Measurements from ENCODE around the gene GID8.
"Not testable (repeated sequence)": the region's sequence is repeated elsewhere in the genome, so short reads cannot be mapped to it uniquely, and the experiment has no call there.

The GID8 gene

GRCh38 chr20:62959101-62959971, 21.4 kb downstream of the GID8 start:
- no peak for DNase-seq

- no peak for DNase-seq
Measured at GRCh38 chr20:62959998-62960436, 22.1 kb downstream of the GID8 start.

- not testable (repeated sequence) for DNase-seq
Measured at GRCh38 chr20:62960446-62961309, 22.7 kb downstream of the GID8 start.

GRCh38 chr20:62961310-62961783, 23.4 kb downstream of the GID8 start:
- DNase-seq = no peak

GRCh38 chr20:62961799-62962198, 23.9 kb downstream of the GID8 start:
- no peak for DNase-seq

GRCh38 chr20:62962221-62962879, 24.4 kb downstream of the GID8 start:
- DNase-seq = no peak

- DNase-seq = no peak
Measured at GRCh38 chr20:62962891-62963613, 25.1 kb downstream of the GID8 start.

GRCh38 chr20:62963614-62964397, 25.9 kb downstream of the GID8 start:
- DNase-seq = no peak

GRCh38 chr20:62964700-62965099, 26.8 kb downstream of the GID8 start:
- DNase-seq = no peak

GRCh38 chr20:62965363-62965771, 27.4 kb downstream of the GID8 start:
- DNase-seq = no peak

- no peak for DNase-seq
Measured at GRCh38 chr20:62966212-62967148, 28.5 kb downstream of the GID8 start.

- DNase-seq = no peak
Measured at GRCh38 chr20:62967149-62967501, 29.2 kb downstream of the GID8 start.

GRCh38 chr20:62967628-62968351, 29.8 kb downstream of the GID8 start:
- no peak for DNase-seq

GRCh38 chr20:62968378-62969178, 30.6 kb downstream of the GID8 start:
- DNase-seq = no peak

GRCh38 chr20:62969179-62969760, 31.3 kb downstream of the GID8 start:
- DNase-seq = no peak

GRCh38 chr20:62969939-62970306, 32.0 kb downstream of the GID8 start:
- no peak for DNase-seq

- DNase-seq = no peak
Measured at GRCh38 chr20:62970307-62971210, 32.6 kb downstream of the GID8 start.

Measured in stimulated activated CD4-positive, alpha-beta T cell treated with anti-CD3 and anti-CD28 coated beads, Interleukin-2, amount 100 ng/mL, for 48 hours (primary cell).